Loucy (cell line): Measurements from ENCODE around the gene FXR2.

Source experiments
- CTCF ChIP-seq: fragments of 200-600 bp; sonication (generic); conservative IDR thresholded peaks from 2 replicates; pipeline ENCODE4 v1.5.1; 2014; ENCODE audit warnings: mild to moderate bottlenecking, antibody characterized with exemption, low read length
- EZH2phosphoT487 ChIP-seq: fragments of 200-600 bp; IDR thresholded peaks from 2 replicates; pipeline ENCODE4 v1.6.1; 2018; ENCODE audit warnings: antibody characterized with exemption, mild to moderate bottlenecking, moderate library complexity, borderline replicate concordance

GRCh38 chr17:7589891-7590691 lies 24.6 kb downstream of the FXR2 start, which contains the start of gene SOX15:
- TF ChIP-seq CTCF (no peak), EZH2phosphoT487 (no peak)
